ENCODE measurements around the gene SH2D6. TPM values are rescaled to one million over a fixed set of nuclear protein-coding genes. Genes with fewer than 3 reads are reported as not detected.

The SH2D6 gene
- total RNA-seq, 2 experiments from 2014 or later = 0.30 TPM; not detected in 1

DNA sequence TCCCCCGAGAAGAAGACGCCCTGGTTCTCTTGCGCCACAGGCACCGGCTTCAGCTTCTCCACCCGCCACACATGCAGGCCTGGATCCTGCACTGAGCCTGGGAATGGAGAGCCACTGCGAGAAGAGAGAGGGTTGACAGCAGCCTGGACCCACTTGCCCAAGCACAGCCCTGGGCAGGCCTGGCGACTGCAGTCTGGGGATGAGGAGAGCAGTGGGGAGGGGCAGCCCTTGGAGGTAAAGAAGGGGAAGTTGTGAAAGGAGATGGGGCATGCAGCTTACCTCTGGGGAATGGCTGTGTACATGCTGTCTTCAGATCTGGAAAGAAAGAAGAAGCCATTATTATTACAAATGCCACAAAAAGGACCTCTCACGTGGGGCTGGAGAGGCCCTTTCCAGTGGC, 16.7 kb upstream of the SH2D6 start:
- CTCF ChIA-PET = interaction anchor here (1.2 kb wide), 1 partner anchor 10 kb away, joined by 3 read pairs; no protein-coding TSS in a partner anchor
- peaks cover 18% of the 10 kb centered on the region for H3K36me3 ChIP-seq (ENCODE audit: insufficient read depth, low read length)
- H3K27me3 ChIP-seq (ENCODE audit: control insufficient read depth in 1 of 2, insufficient read depth in 2 of 2, low read length in 2 of 2) = no peaks in the 10 kb centered on the region
- Mint-ChIP-seq H3K4me1 (ENCODE audit: low read depth) (peaks cover 16% of the 10 kb centered on the region), H3K36me3 (ENCODE audit: low read depth) (peaks cover 28% of the 10 kb centered on the region), H3K4me3 (no peak overlapping the region), H3K27ac (no peak overlapping the region), H3K9me3 (peaks cover 2% of the 10 kb centered on the region), H3K27me3 (no peaks in the 10 kb centered on the region)
- peaks cover 23% of the 10 kb centered on the region for H3K4me1 ChIP-seq (ENCODE audit: insufficient read depth, low read length)
- peaks cover 0 to 13% of the 10 kb centered on the region in 2 experiments for H3K9me3 ChIP-seq (ENCODE audit: control insufficient read depth in 1 of 2, insufficient read depth in 1 of 2, low read length in 2 of 2)
- DNase-seq = no peak
- no peak overlapping the region for H3K27ac ChIP-seq (ENCODE audit: low read depth in 1 of 2, low read length in 2 of 2)
- intact Hi-C loops (cut with DNase I, micrococcal nuclease) = no loop called here
- POLR2A ChIA-PET = no interaction called here
- H3K4me3 ChIP-seq (ENCODE audit: low read length) = no peak overlapping the region
- no peak for ATAC-seq (ENCODE audit: poor library complexity)
- TF ChIP-seq, protein P1, sequence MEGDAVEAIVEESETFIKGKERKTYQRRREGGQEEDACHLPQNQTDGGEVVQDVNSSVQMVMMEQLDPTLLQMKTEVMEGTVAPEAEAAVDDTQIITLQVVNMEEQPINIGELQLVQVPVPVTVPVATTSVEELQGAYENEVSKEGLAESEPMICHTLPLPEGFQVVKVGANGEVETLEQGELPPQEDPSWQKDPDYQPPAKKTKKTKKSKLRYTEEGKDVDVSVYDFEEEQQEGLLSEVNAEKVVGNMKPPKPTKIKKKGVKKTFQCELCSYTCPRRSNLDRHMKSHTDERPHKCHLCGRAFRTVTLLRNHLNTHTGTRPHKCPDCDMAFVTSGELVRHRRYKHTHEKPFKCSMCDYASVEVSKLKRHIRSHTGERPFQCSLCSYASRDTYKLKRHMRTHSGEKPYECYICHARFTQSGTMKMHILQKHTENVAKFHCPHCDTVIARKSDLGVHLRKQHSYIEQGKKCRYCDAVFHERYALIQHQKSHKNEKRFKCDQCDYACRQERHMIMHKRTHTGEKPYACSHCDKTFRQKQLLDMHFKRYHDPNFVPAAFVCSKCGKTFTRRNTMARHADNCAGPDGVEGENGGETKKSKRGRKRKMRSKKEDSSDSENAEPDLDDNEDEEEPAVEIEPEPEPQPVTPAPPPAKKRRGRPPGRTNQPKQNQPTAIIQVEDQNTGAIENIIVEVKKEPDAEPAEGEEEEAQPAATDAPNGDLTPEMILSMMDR (IDR thresholded peaks at IDR 0.05) = no peak

DNA sequence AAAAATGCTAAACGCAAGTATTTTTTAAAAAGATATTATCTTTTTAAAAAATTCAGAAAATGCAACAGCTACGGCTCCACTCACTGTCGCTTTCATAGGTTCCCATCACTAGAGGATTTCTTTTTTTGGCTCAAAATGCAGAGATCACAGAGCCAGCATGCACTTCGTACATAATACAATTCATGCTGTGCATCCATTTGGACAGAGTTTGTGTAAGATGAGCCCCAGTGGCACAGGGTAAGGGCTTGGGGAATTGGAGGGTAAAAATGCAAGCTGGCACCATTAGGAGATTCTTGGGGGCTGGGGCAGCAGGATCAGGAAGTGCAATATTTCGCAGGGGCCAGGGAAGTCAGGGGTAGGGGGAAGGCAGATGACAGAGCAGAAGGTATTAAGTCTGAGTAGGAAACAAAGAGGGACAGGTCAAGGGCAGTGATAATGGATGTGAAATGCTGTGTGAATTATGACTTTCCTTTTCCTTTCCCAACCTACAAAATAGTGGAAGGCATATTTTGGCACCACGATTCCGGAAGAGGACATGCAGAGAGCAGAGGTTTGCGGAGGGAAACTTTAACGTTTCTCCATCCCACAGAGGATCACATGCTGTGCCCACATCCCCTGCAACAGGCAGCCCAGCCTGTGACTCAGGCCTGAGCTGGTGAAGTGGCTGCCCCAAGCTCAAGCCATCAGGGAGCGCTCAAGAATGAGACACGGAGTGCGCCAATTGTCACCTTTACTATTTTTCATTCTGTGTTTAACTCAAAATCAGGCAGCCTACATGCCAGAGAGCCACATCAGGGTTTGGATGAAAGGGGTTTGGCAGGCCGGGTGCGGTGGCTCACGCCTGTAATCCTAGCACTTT, 13.1 kb upstream of the SH2D6 start:
- no peaks in the 10 kb centered on the region for H3K27me3 ChIP-seq (ENCODE audit: control insufficient read depth in 1 of 2, insufficient read depth in 2 of 2, low read length in 2 of 2)
- Mint-ChIP-seq H3K27ac (peak overlapping the region; percentile 63), H3K27me3 (no peaks in the 10 kb centered on the region), H3K4me3 (peak overlapping the region; percentile 52), H3K36me3 (ENCODE audit: low read depth) (peaks cover 16% of the 10 kb centered on the region), H3K4me1 (ENCODE audit: low read depth) (peaks cover 46% of the 10 kb centered on the region), H3K9me3 (peaks cover 2% of the 10 kb centered on the region)
- peak in 13 of 14 experiments; percentile 29 to 87 (median 57) for DNase-seq
- ATAC-seq (ENCODE audit: poor library complexity) = peak; percentile 69
- intact Hi-C loops (cut with DNase I, micrococcal nuclease) = loop anchor here in 1 of 2 experiments (2.0 kb wide), 1 partner anchor 13 kb away; the partner anchor contains the start of gene SH2D6
- ChIA-PET POLR2A (interaction anchor here (0.5 to 1.7 kb wide), 11 partner anchors 9 to 190 kb away, joined by 3 to 9 read pairs (median 4); partner anchors contain the start of genes ELMOD3, MAT2A, RETSAT and RNF181), CTCF (no interaction called here)
- H3K27ac ChIP-seq (ENCODE audit: low read depth in 1 of 2, low read length in 2 of 2) = peak overlapping the region in 1 of 2 donors; percentile 34
- TF ChIP-seq, protein P1 (IDR thresholded peaks at IDR 0.05) = no peak
- peaks cover 57% of the 10 kb centered on the region for H3K4me1 ChIP-seq (ENCODE audit: insufficient read depth, low read length)
- peaks cover 2% of the 10 kb centered on the region for H3K36me3 ChIP-seq (ENCODE audit: insufficient read depth, low read length)
- peaks cover 0 to 13% of the 10 kb centered on the region in 2 experiments for H3K9me3 ChIP-seq (ENCODE audit: control insufficient read depth in 1 of 2, insufficient read depth in 1 of 2, low read length in 2 of 2)
- peak overlapping the region; percentile 7 for H3K4me3 ChIP-seq (ENCODE audit: low read length)

DNA sequence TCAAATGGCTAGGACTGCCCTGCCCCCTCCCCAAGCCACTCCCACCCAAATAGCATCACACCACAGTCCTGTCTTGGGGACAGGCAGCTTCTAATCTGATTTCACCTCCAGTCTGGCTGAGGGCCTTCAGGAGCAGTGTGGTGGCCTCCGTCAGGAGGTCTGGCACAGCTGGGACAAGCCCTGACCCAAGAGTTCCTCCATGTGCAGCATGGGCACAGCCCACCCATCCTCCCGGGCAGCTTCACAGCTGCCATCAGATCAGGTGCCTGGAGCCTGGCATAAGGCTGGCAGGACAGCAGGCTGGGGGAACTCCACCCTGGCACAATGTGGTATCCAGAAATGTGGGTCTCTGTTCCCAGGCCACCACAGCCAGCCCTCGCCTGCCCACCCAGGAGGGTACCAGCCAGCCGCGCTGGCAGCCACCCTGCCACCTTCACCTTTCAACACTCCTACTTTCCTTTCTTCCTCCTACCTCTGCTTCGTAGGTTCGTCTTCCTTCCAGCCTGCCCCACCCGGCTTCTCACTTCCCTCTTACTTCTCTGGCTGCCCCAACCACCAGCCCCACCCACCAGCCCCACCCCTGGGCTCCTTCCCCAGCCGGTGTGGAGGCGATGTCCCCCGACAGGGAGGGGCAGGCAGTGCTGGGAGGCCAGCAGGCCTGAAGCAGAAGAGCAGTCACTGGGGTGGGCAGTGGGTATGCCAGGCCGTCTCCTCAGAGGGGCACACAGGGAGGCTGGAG, 8.5 kb upstream of the SH2D6 start, which contains the start of gene CAPG:
Gene CAPG (minus strand): TSS at position 522 of the 739 bp plus-strand sequence. CDS start 8,221 bp downstream, outside the sequence.
- Mint-ChIP-seq H3K4me1 (ENCODE audit: low read depth) (peaks cover 67% of the 10 kb centered on the region), H3K36me3 (ENCODE audit: low read depth) (no peaks in the 10 kb centered on the region), H3K4me3 (peak within 1 kb of the TSS; percentile 81), H3K9me3 (no peaks in the 10 kb centered on the region), H3K27ac (peak within 1 kb of the TSS; percentile 77), H3K27me3 (peaks cover 2% of the 10 kb centered on the region)
- ChIA-PET POLR2A (interaction anchor here (2.9 kb wide), 1 partner anchor 83 kb away, joined by 21 read pairs; the partner anchor contains the start of gene TGOLN2), CTCF (no interaction called here)
- Histone ChIP-seq H3K9me3 (ENCODE audit: control insufficient read depth in 1 of 2, insufficient read depth in 1 of 2, low read length in 2 of 2) (no peaks in the 10 kb centered on the region), H3K36me3 (ENCODE audit: insufficient read depth, low read length) (no peaks in the 10 kb centered on the region), H3K4me3 (ENCODE audit: low read length) (peak within 1 kb of the TSS; percentile 56), H3K27me3 (ENCODE audit: control insufficient read depth in 1 of 2, insufficient read depth in 2 of 2, low read length in 2 of 2) (peaks cover 0 to 5% of the 10 kb centered on the region in 2 experiments), H3K27ac (ENCODE audit: low read depth in 1 of 2, low read length in 2 of 2) (peak within 1 kb of the TSS; percentile 31 to 34), H3K4me1 (ENCODE audit: insufficient read depth, low read length) (peaks cover 69% of the 10 kb centered on the region)
- peak in 11 of 14 experiments; percentile 17 to 68 (median 44) for DNase-seq
- ATAC-seq (ENCODE audit: poor library complexity) = peak; percentile 13
- intact Hi-C loops (cut with DNase I, micrococcal nuclease) = loop anchor here (5.0 to 10.0 kb wide), 2 partner anchors 53 to 55 kb away; partner anchors contain the start of genes ELMOD3 (in 1 of the 2) and RETSAT (in 1 of the 2)
- TF ChIP-seq, protein P1 (IDR thresholded peaks at IDR 0.05) = no peak
